MM.1S (cell line): ENCODE data around the gene TRAIP.

Source experiments
- DNase-seq: peaks from one replicate; pipeline ENCODE4 v3.0.0-alpha.2; 2015
- H2AFZ ChIP-seq: fragments of 300-600 bp; sonication (generic); 2 replicates; pipeline ENCODE4 v1.6.0; 2016; ENCODE audit warnings: antibody characterized with exemption, low read length
- H3F3A ChIP-seq: fragments of 300-600 bp; sonication (generic); 2 replicates; pipeline ENCODE4 v1.6.1; 2016; ENCODE audit warnings: mild to moderate bottlenecking, antibody characterized with exemption, low read length, moderate library complexity, mixed read lengths; ENCODE audit not compliant: insufficient read depth
- H3K27ac ChIP-seq: fragments of 300-600 bp; sonication (generic); 2 replicates; pipeline ENCODE4 v1.5.1; 2016; ENCODE audit warnings: mild to moderate bottlenecking, low read length
- H3K27me3 ChIP-seq: fragments of 300-600 bp; sonication (generic); replicated peaks from 2 replicates; pipeline ENCODE4 v1.6.0; 2016; ENCODE audit warnings: low read length; ENCODE audit not compliant: insufficient read depth
- H3K36me3 ChIP-seq: fragments of 300-600 bp; sonication (generic); replicated peaks from 2 replicates; pipeline ENCODE4 v1.6.1; 2016; ENCODE audit warnings: mild to moderate bottlenecking, low read length, mixed read lengths; ENCODE audit not compliant: insufficient read depth
- H3K4me1 ChIP-seq: fragments of 300-600 bp; sonication (generic); 2 replicates; pipeline ENCODE4 v1.6.1; 2016; ENCODE audit warnings: low read length, mixed read lengths
- H3K4me2 ChIP-seq: fragments of 300-600 bp; sonication (generic); 2 replicates; pipeline ENCODE4 v1.6.0; 2016; ENCODE audit warnings: low read depth, low read length
- H3K4me3 ChIP-seq: fragments of 300-600 bp; sonication (generic); 2 replicates; pipeline ENCODE4 v1.5.1; 2016; ENCODE audit warnings: low read length, mixed read lengths
- H3K79me2 ChIP-seq: fragments of 300-600 bp; sonication (generic); 2 replicates; pipeline ENCODE4 v1.6.1; 2016; ENCODE audit warnings: mixed run types, low read length, mixed read lengths
- H3K9ac ChIP-seq: fragments of 300-600 bp; sonication (generic); 2 replicates; pipeline ENCODE4 v1.6.1; 2016; ENCODE audit warnings: low read length, mixed read lengths
- H3K9me2 ChIP-seq: fragments of 300-600 bp; sonication (generic); replicated peaks from 2 replicates; pipeline ENCODE4 v1.6.1; 2016; ENCODE audit warnings: mild to moderate bottlenecking, low read length, mixed read lengths; ENCODE audit not compliant: insufficient read depth
- H3K9me3 ChIP-seq: fragments of 300-600 bp; sonication (generic); replicated peaks from 2 replicates; pipeline ENCODE4 v1.6.1; 2016; ENCODE audit warnings: mild to moderate bottlenecking, low read length, mixed read lengths; ENCODE audit not compliant: insufficient read depth
- H4K20me1 ChIP-seq: fragments of 300-600 bp; sonication (generic); 2 replicates; pipeline ENCODE4 v1.6.1; 2016; ENCODE audit warnings: mild to moderate bottlenecking, low read length, moderate library complexity, mixed read lengths; ENCODE audit not compliant: insufficient read depth
- EZH2 ChIP-seq: fragments of 300-600 bp; sonication (generic); optimal IDR thresholded peaks from 2 replicates; pipeline ENCODE3; 2017; ENCODE audit warnings: low read depth, mild to moderate bottlenecking, antibody characterized with exemption, low read length, mixed read lengths
- EZH2phosphoT487 ChIP-seq: fragments of 300-600 bp; sonication (generic); IDR thresholded peaks from 2 replicates; pipeline ENCODE4 v1.6.1; 2018; ENCODE audit warnings: antibody characterized with exemption, low read length
- TF ChIP-seq, protein P1 (sequence below): fragments of 300-600 bp; sonication (generic); IDR thresholded peaks from 2 replicates; pipeline ENCODE4 v1.5.1; 2016; ENCODE audit warnings: antibody characterized with exemption, low read length, mixed read lengths

Gene TRAIP

DNA sequence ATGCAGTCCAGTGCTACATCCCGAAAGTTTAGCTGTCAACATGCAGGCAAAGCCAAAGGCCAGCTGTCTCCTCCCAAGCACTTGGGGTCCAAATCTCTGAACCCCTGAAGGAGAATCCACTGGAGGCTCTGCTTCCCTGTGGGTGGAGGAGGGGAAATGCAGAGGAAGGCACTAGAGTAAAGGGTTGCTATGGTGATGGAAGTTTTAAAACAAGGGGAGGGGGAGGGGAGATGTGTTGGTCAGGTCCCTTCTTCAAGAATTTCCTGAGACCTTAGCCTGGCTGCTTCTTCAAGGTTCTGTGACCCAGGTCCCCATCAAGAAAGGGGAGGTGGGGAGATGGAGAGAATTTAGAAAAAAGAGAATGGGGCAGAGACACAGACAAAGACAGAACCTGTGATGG lies 11.0 kb upstream of the TRAIP start:
- H3K4me1 ChIP-seq: no peaks in the 10 kb centered on the region
- no peaks in the 10 kb centered on the region for H3K79me2 ChIP-seq
- DNase-seq: no peak
- H2AFZ ChIP-seq: no peak overlapping the region
- H3K27me3 ChIP-seq: peaks cover 66% of the 10 kb centered on the region
- H3F3A ChIP-seq: no peaks in the 10 kb centered on the region
- H3K36me3 ChIP-seq: no peaks in the 10 kb centered on the region
- no peak overlapping the region for H3K9ac ChIP-seq
- no peak overlapping the region for H3K4me2 ChIP-seq
- H3K27ac ChIP-seq: no peak overlapping the region
- no peak overlapping the region for H3K4me3 ChIP-seq
- H4K20me1 ChIP-seq: no peaks in the 10 kb centered on the region
- TF ChIP-seq, protein P1, sequence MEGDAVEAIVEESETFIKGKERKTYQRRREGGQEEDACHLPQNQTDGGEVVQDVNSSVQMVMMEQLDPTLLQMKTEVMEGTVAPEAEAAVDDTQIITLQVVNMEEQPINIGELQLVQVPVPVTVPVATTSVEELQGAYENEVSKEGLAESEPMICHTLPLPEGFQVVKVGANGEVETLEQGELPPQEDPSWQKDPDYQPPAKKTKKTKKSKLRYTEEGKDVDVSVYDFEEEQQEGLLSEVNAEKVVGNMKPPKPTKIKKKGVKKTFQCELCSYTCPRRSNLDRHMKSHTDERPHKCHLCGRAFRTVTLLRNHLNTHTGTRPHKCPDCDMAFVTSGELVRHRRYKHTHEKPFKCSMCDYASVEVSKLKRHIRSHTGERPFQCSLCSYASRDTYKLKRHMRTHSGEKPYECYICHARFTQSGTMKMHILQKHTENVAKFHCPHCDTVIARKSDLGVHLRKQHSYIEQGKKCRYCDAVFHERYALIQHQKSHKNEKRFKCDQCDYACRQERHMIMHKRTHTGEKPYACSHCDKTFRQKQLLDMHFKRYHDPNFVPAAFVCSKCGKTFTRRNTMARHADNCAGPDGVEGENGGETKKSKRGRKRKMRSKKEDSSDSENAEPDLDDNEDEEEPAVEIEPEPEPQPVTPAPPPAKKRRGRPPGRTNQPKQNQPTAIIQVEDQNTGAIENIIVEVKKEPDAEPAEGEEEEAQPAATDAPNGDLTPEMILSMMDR: no peak
- no peak for TF ChIP-seq EZH2phosphoT487
- no peaks in the 10 kb centered on the region for H3K9me3 ChIP-seq
- no peaks in the 10 kb centered on the region for H3K9me2 ChIP-seq

DNA sequence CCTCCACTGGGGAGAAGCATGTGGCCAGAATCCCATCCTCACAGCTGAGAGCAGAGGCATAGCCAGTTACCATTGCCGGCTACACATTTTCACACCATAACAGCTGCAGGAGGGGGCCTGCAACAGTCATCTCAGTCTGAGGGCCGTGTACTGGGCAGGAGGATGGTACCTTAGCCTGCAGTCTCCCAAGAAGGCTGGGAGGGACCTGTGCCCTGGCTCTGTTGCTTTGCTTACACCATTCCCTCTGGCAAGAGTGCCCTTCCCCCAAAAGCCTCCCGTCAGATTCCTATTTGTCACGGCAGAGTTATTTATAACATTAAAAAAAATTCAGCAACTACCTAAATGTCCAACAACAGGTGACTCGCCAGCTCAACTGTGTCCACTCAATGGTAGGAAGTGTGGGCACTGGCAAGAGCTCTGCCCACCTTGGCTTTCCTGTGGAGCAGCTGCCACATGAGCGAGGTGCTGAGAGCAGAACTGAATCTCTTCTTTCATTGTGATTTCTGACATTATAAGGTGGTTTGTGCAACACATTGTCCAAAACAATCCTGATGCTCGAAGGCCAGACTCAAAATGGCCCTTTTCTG lies 8.9 kb upstream of the TRAIP start:
- Histone ChIP-seq H3K4me1 (no peaks in the 10 kb centered on the region), H3K79me2 (no peaks in the 10 kb centered on the region), H3K27ac (no peak overlapping the region), H3K36me3 (no peaks in the 10 kb centered on the region), H3K9ac (no peak overlapping the region), H3K27me3 (peaks cover 62% of the 10 kb centered on the region), H3K4me2 (no peak overlapping the region), H3K4me3 (no peak overlapping the region), H3F3A (no peaks in the 10 kb centered on the region), H2AFZ (no peak overlapping the region), H3K9me2 (no peaks in the 10 kb centered on the region), H4K20me1 (no peaks in the 10 kb centered on the region), H3K9me3 (no peaks in the 10 kb centered on the region)
- TF ChIP-seq EZH2phosphoT487 (no peak), EZH2 (no peak)
- TF ChIP-seq, protein P1: no peak
- no peak for DNase-seq

DNA sequence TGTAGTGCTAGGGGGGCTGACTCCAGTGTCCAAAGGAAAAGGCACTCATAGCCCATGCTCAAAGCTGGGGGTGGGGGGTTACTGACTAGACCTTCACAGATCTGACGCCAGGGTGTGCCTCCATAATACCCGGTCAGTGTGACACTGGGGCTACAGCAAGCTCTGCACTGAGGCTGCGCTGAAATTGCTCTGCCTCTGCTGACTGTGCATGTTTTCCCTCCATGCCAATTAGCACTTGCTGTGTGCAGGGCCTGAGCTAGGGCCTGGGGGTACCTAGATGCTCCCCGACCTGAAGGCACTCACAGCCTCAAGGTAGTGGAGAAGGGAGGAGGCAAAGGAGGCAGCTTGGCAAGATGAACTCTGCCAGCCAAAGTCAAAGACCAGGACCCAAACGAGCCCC lies 8.1 kb upstream of the TRAIP start:
- Histone ChIP-seq H3K4me1 (no peaks in the 10 kb centered on the region), H3K9me3 (no peaks in the 10 kb centered on the region), H3K27ac (no peak overlapping the region), H4K20me1 (no peaks in the 10 kb centered on the region), H3K79me2 (no peaks in the 10 kb centered on the region), H3K9me2 (no peaks in the 10 kb centered on the region), H3F3A (no peaks in the 10 kb centered on the region), H3K36me3 (no peaks in the 10 kb centered on the region), H3K4me3 (no peak overlapping the region), H2AFZ (no peak overlapping the region), H3K27me3 (peaks cover 55% of the 10 kb centered on the region), H3K9ac (no peak overlapping the region), H3K4me2 (no peak overlapping the region)
- no peak for DNase-seq
- TF ChIP-seq, protein P1: no peak
- TF ChIP-seq EZH2phosphoT487 (no peak), EZH2 (no peak)
